SU-DHL-6 (cell line): ENCODE results near the gene LMO7.
"Not testable (repeated sequence)": the region's sequence is repeated elsewhere in the genome, so short reads cannot be mapped to it uniquely, and the experiment has no call there.

ENCODE experiments used
- H2AFZ ChIP-seq: fragments of 200-600 bp; sonication (generic); 2 replicates; pipeline ENCODE4 v1.6.1; 2014; ENCODE audit warnings: low read depth, mild to moderate bottlenecking, moderate library complexity, mixed read lengths, antibody characterized with exemption, low read length; ENCODE audit not compliant: severe bottlenecking
- H3F3A ChIP-seq: fragments of 200-600 bp; shearing (Covaris generic); 2 replicates; pipeline ENCODE4 v1.6.0; 2016; ENCODE audit warnings: antibody characterized with exemption, mild to moderate bottlenecking; ENCODE audit not compliant: insufficient read depth
- H3K27ac ChIP-seq: fragments of 200-600 bp; sonication (generic); 2 replicates; pipeline ENCODE4 v1.5.1; 2016; ENCODE audit warnings: low read depth, mild to moderate bottlenecking, low read length, moderate library complexity, mixed read lengths
- H3K27me3 ChIP-seq: fragments of 200-600 bp; sonication (generic), shearing (Covaris generic); 2 replicates; pipeline ENCODE4 v1.6.0; 2014; ENCODE audit warnings: mild to moderate bottlenecking, low read length
- H3K36me3 ChIP-seq: fragments of 200-600 bp; sonication (generic); 2 replicates; pipeline ENCODE4 v1.6.1; 2014; ENCODE audit warnings: mild to moderate bottlenecking, low read length, mixed read lengths
- H3K4me2 ChIP-seq: fragments of 300-600, 200-600 bp; shearing (Covaris generic), sonication (generic); 2 replicates; pipeline ENCODE4 v1.6.0; 2014; ENCODE audit warnings: low read length, low read depth, mild to moderate bottlenecking; ENCODE audit not compliant: poor library complexity, severe bottlenecking
- H3K4me3 ChIP-seq: fragments of 200-600 bp; sonication (generic); 2 replicates; pipeline ENCODE4 v1.5.1; 2014; ENCODE audit warnings: antibody characterized with exemption, low read length, mild to moderate bottlenecking, mixed read lengths; ENCODE audit not compliant: insufficient read depth, poor library complexity, severe bottlenecking
- H3K79me2 ChIP-seq: fragments of 200-600 bp; sonication (generic); 2 replicates; pipeline ENCODE4 v1.6.1; 2014; ENCODE audit warnings: mild to moderate bottlenecking, low read length, moderate library complexity; ENCODE audit not compliant: insufficient read depth
- H3K9ac ChIP-seq: fragments of 200-600 bp; sonication (generic); 2 replicates; pipeline ENCODE4 v1.7.0; 2014; ENCODE audit warnings: mild to moderate bottlenecking, low read length
- H3K9me2 ChIP-seq: fragments of 200-600 bp; sonication (generic); replicated peaks from 2 replicates; pipeline ENCODE4 v1.6.1; 2014; ENCODE audit warnings: low read length; ENCODE audit not compliant: insufficient read depth
- H3K9me3 ChIP-seq: fragments of 200-600 bp; sonication (generic); 2 replicates; pipeline ENCODE4 v1.6.1; 2014; ENCODE audit warnings: low read length, mixed read lengths; ENCODE audit not compliant: insufficient read depth
- H4K20me1 ChIP-seq: fragments of 200-600 bp; sonication (generic); 2 replicates; pipeline ENCODE4 v1.6.1; 2014; ENCODE audit warnings: low read depth, mild to moderate bottlenecking, antibody characterized with exemption, low read length, moderate library complexity, mixed read lengths
- EZH2phosphoT487 ChIP-seq: fragments of 200-600 bp; sonication (generic), shearing (Covaris generic); conservative IDR thresholded peaks from 2 replicates; pipeline ENCODE4 v1.6.1; 2018; ENCODE audit warnings: mild to moderate bottlenecking, antibody characterized with exemption, low read length, moderate library complexity, mixed read lengths
- TF ChIP-seq, protein P1 (sequence below): fragments of 200-600 bp; sonication (generic); IDR thresholded peaks from one replicate; pipeline ENCODE4 v1.5.1; 2017; ENCODE audit warnings: antibody characterized with exemption, mild to moderate bottlenecking, low read length, moderate library complexity; ENCODE audit not compliant: insufficient read depth, poor library complexity, severe bottlenecking

LMO7 gene

DNA sequence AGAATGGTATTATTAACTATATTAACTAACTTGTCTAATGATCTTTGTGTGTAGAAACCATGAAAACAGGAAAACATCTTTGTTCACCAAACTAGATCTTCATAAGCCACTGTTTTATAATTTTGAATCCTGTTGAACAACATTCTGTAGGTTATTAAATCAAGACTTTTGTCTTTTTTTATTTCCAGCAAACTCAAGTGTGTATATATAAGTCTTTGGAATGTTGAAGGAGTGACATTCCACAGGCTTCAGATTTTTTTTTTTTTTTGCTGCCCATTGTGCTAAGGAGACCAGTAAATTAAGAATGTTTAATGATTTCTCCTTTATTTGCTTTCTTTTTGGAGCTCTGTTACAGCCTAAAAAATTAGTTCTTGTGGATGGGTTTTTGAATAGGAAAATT lies 89.6 kb downstream of the LMO7 start:
- Histone ChIP-seq H3K9me3 (no peaks in the 10 kb centered on the region), H3K4me2 (no peak overlapping the region), H3K27ac (no peak overlapping the region), H3F3A (peaks cover 7% of the 10 kb centered on the region; the same call in 1 of the 2 replicates), H3K27me3 (no peaks in the 10 kb centered on the region), H3K4me3 (no peak overlapping the region), H3K9me2 (no peaks in the 10 kb centered on the region), H3K36me3 (peaks cover 17% of the 10 kb centered on the region; the same call in 1 of the 2 replicates), H3K79me2 (peaks cover 38% of the 10 kb centered on the region), H2AFZ (no peak overlapping the region), H4K20me1 (0 out of 2 replicates have a peak, but pooled peaks cover 4% of the 10 kb centered on the region), H3K9ac (no peak overlapping the region)
- no peak for TF ChIP-seq EZH2phosphoT487
- TF ChIP-seq, protein P1, sequence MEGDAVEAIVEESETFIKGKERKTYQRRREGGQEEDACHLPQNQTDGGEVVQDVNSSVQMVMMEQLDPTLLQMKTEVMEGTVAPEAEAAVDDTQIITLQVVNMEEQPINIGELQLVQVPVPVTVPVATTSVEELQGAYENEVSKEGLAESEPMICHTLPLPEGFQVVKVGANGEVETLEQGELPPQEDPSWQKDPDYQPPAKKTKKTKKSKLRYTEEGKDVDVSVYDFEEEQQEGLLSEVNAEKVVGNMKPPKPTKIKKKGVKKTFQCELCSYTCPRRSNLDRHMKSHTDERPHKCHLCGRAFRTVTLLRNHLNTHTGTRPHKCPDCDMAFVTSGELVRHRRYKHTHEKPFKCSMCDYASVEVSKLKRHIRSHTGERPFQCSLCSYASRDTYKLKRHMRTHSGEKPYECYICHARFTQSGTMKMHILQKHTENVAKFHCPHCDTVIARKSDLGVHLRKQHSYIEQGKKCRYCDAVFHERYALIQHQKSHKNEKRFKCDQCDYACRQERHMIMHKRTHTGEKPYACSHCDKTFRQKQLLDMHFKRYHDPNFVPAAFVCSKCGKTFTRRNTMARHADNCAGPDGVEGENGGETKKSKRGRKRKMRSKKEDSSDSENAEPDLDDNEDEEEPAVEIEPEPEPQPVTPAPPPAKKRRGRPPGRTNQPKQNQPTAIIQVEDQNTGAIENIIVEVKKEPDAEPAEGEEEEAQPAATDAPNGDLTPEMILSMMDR: no peak

DNA sequence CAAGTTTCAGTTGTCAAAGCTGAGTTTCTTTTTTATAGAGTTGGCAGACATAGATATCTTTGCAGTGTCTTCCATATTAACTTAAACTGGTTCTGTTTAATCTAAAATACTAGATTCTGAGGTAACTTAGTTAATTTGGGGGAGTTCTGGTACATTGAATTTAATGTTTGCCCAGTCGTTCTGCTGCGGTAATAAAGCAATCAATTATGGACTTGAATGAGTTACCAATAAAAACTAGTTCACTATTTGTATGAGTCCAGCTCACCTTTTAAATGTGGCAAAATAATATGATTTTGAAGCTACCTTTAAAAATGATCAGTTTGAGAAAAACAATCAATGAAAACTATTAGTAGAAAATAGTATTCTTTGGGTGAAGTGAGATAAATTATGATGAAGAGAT lies 90.2 kb downstream of the LMO7 start:
- Histone ChIP-seq H3K27ac (no peak overlapping the region), H3K9me3 (no peaks in the 10 kb centered on the region), H3K4me3 (no peak overlapping the region), H3K36me3 (peaks cover 13% of the 10 kb centered on the region; the same call in 1 of the 2 replicates), H3F3A (peaks cover 7% of the 10 kb centered on the region; the same call in 1 of the 2 replicates), H3K9ac (no peak overlapping the region), H3K79me2 (peaks cover 34% of the 10 kb centered on the region), H3K9me2 (no peaks in the 10 kb centered on the region), H3K4me2 (no peak overlapping the region), H4K20me1 (0 out of 2 replicates have a peak, but pooled peaks cover under 1% of the 10 kb centered on the region), H3K27me3 (no peaks in the 10 kb centered on the region), H2AFZ (no peak overlapping the region)
- TF ChIP-seq EZH2phosphoT487: no peak
- TF ChIP-seq, protein P1: no peak

DNA sequence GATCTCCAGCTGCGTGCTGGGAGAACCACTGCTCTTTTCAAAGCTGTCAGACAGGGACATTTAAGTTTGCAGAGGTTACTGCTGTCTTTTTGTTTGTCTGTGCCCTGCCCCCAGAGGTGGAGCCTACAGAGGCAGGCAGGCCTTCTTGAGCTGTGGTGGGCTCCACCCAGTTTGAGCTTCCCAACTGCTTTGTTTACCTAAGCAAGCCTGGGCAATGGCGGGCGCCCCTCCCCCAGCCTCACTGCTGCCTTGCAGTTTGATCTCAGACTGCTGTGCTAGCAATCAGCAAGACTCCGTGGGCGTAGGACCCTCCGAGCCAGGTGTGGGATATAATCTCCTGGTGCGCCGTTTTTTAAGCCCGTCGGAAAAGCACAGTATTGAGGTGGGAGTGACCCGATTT lies 97.0 kb downstream of the LMO7 start:
- H3K27me3 ChIP-seq, H3K9me3 ChIP-seq, H4K20me1 ChIP-seq, H3K4me3 ChIP-seq, H3K36me3 ChIP-seq, H3K9ac ChIP-seq, H3K4me2 ChIP-seq, H3K9me2 ChIP-seq, H3F3A ChIP-seq, H3K27ac ChIP-seq, H2AFZ ChIP-seq: not testable (repeated sequence)
- H3K79me2 ChIP-seq: peaks cover 34% of the 10 kb centered on the region

DNA sequence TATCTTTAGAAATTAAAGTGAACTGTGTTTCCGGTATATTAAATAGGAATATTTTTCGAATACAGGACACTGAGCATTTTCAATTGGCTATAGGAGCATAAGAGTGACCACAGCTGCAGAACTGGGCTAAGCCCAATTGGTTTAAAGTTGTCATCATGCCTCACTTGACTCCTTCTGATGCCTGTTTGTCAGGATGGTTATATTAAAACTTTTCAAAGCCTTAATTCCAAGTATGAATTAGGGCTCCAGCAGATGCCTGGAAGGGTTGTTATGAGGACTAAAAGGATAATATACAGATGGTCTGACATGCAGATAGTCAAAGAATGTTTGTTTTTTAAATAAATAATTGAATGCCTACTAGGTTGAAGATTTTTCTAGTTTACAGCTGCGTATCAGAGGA lies 100.0 kb downstream of the LMO7 start:
- Histone ChIP-seq H3K4me3 (no peak overlapping the region), H3K9me3 (no peaks in the 10 kb centered on the region), H3K27me3 (no peaks in the 10 kb centered on the region), H3K4me2 (no peak overlapping the region), H2AFZ (no peak overlapping the region), H3K79me2 (peaks cover 61% of the 10 kb centered on the region), H4K20me1 (peaks cover 7% of the 10 kb centered on the region; the same call in 1 of the 2 replicates), H3F3A (no peaks in the 10 kb centered on the region; the same call in 1 of the 2 replicates), H3K9ac (no peak overlapping the region), H3K27ac (no peak overlapping the region), H3K36me3 (peaks cover 12% of the 10 kb centered on the region; the same call in 1 of the 2 replicates), H3K9me2 (no peaks in the 10 kb centered on the region)
- TF ChIP-seq, protein P1: no peak
- TF ChIP-seq EZH2phosphoT487: no peak
